MCF 10A (cell line): Measurements from ENCODE around the gene ATP6V0B. TPM values are rescaled to one million over a fixed set of nuclear protein-coding genes. Genes with fewer than 3 reads are reported as not detected.
A peak's percentile ranks its signal among the peaks of the same experiment; 100 is the strongest.

Source experiments
- BruUV-seq: library from RNA; stranded (reverse); fragments of 400-500 nt; replicated peaks from 2 replicates; lab custom pipeline; 2021; lab: Mats Ljungman, UMichigan
- CTCF ChIA-PET: fragments of 300-600 bp; sonication (Branson Sonifier 250); formaldehyde crosslinking; extraction: SDS; loops from one replicate; lab custom pipeline; 2021; ENCODE audit warnings: antibody characterized with exemption, inconsistent platforms; lab: Yijun Ruan, JAX
- POLR2A ChIA-PET: fragments of 300-600, 350-650 bp; sonication (Branson Sonifier 250); formaldehyde crosslinking; extraction: SDS; loops from one replicate; lab custom pipeline; 2020; ENCODE audit warnings: antibody characterized with exemption, inconsistent platforms; lab: Yijun Ruan, JAX
- DNase-seq: peaks from one replicate; pipeline ENCODE4 v3.0.0-alpha.2; 2018; ENCODE audit not compliant: unreplicated experiment
- H3K27ac Mint-ChIP-seq: one replicate; pipeline ENCODE4 v1.8.0; 2022; ENCODE audit warnings: mild to moderate bottlenecking, low read depth, mixed read lengths; ENCODE audit not compliant: unreplicated experiment
- H3K27me3 Mint-ChIP-seq: one replicate; pipeline ENCODE4 v1.8.0; 2022; ENCODE audit warnings: mixed read lengths; ENCODE audit not compliant: insufficient read depth, unreplicated experiment
- H3K36me3 Mint-ChIP-seq: one replicate; pipeline ENCODE4 v1.8.0; 2022; ENCODE audit warnings: mild to moderate bottlenecking, moderate library complexity, mixed read lengths; ENCODE audit not compliant: insufficient read depth, unreplicated experiment
- H3K4me1 Mint-ChIP-seq: one replicate; pipeline ENCODE4 v1.8.0; 2022; ENCODE audit warnings: mixed read lengths; ENCODE audit not compliant: insufficient read depth, unreplicated experiment
- H3K4me3 Mint-ChIP-seq: one replicate; pipeline ENCODE4 v1.8.0; 2022; ENCODE audit warnings: mild to moderate bottlenecking, moderate library complexity, mixed read lengths; ENCODE audit not compliant: unreplicated experiment
- H3K9me3 Mint-ChIP-seq: one replicate; pipeline ENCODE4 v1.8.0; 2022; ENCODE audit warnings: mixed read lengths; ENCODE audit not compliant: unreplicated experiment
- intact Hi-C: fragments of 100-400 bp; cut with micrococcal nuclease; formaldehyde crosslinking; loops from 2 replicates; pipeline ENCODE4 v1.14.1; 2022
- total RNA-seq: library from RNA; stranded (reverse); gene quantifications from 2 replicates; pipeline ENCODE4 v1.2.3, GENCODE V29; 2022
- TF ChIP-seq, protein P1 (sequence below): fragments of 200-600 bp; IDR thresholded peaks from one replicate; pipeline ENCODE4 v1.8.0; 2022; ENCODE audit warnings: antibody characterized with exemption, mild to moderate bottlenecking; ENCODE audit not compliant: unreplicated experiment

Gene ATP6V0B
- total RNA-seq, 1 experiment from 2014 or later = 120 TPM

DNA sequence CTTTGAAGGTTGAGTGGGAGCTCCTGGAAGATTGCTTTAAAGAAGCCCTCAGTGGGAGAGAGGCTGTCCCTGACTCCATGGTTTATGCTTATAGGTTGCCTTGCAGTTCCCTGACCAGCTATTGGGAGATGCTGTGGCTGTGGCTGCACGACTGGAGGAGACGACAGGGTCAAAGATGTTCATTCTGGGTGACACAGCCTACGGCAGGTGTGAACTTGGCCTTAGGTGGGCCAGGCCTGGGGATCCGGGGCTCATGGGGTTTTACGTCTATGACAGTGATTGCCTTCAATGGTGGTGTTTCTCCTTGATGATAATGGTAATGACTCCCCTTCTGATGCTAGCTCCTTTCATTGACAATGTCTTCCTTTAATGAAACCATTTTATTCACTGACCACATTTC, 4.3 kb upstream of the ATP6V0B start:
- peak overlapping the region; percentile 98 for H3K4me3 Mint-ChIP-seq
- H3K27ac Mint-ChIP-seq = peak overlapping the region; percentile 74
- H3K4me1 Mint-ChIP-seq = peaks cover 10% of the 10 kb centered on the region
- POLR2A ChIA-PET = interaction anchor here (0.6 to 3.9 kb wide), 5 partner anchors 9 to 321 kb away, joined by 3 to 28 read pairs (median 5); partner anchors contain the start of genes IPO13, KDM4A and ST3GAL3
- intact Hi-C loops = no loop called here
- no TSS peak for BruUV-seq
- peaks cover 12% of the 10 kb centered on the region for H3K36me3 Mint-ChIP-seq
- CTCF ChIA-PET = interaction anchor here (0.8 to 1.9 kb wide), 6 partner anchors 22 to 66 kb away, joined by 3 to 8 read pairs (median 4); partner anchors contain the start of gene IPO13
- no peak for DNase-seq
- TF ChIP-seq, protein P1, sequence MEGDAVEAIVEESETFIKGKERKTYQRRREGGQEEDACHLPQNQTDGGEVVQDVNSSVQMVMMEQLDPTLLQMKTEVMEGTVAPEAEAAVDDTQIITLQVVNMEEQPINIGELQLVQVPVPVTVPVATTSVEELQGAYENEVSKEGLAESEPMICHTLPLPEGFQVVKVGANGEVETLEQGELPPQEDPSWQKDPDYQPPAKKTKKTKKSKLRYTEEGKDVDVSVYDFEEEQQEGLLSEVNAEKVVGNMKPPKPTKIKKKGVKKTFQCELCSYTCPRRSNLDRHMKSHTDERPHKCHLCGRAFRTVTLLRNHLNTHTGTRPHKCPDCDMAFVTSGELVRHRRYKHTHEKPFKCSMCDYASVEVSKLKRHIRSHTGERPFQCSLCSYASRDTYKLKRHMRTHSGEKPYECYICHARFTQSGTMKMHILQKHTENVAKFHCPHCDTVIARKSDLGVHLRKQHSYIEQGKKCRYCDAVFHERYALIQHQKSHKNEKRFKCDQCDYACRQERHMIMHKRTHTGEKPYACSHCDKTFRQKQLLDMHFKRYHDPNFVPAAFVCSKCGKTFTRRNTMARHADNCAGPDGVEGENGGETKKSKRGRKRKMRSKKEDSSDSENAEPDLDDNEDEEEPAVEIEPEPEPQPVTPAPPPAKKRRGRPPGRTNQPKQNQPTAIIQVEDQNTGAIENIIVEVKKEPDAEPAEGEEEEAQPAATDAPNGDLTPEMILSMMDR = no peak
- no peaks in the 10 kb centered on the region for H3K9me3 Mint-ChIP-seq
- no peaks in the 10 kb centered on the region for H3K27me3 Mint-ChIP-seq

DNA sequence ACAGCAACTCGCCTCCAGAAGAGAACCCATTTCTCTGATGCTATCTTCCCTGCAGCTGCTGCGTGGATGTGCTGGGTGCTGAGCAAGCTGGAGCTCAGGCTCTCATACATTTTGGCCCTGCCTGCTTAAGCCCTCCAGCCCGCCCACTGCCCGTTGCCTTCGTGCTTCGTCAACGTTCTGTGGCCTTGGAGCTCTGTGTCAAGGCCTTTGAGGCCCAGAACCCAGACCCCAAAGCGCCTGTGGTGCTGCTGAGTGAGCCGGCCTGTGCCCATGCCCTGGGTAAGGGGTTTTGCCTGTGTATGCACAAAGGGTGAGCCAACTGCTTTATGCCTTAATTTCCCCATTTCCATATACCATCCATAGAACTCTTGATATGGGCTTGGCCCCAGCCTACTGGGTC, 3.8 kb upstream of the ATP6V0B start:
- H3K27ac Mint-ChIP-seq = no peak overlapping the region

DNA sequence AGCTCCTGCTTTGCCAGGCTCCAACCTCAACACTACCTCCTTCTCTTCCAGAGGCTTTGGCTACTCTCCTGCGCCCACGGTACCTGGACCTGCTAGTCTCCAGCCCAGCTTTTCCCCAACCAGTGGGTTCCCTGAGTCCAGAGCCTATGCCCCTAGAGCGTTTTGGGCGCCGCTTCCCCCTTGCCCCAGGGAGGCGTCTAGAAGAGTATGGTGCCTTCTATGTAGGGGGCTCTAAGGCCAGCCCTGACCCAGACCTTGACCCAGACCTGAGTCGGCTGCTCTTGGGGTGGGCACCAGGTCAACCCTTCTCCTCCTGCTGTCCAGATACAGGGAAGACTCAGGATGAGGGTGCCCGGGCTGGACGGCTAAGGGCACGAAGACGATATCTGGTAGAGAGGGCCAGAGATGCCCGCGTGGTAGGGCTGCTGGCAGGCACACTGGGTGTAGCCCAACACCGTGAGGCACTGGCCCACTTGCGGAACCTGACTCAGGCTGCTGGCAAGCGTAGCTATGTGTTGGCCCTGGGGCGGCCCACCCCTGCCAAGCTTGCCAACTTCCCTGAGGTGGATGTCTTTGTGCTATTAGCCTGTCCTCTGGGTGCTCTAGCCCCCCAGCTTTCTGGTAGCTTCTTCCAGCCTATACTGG, 3.3 kb upstream of the ATP6V0B start:
- POLR2A ChIA-PET = interaction anchor here (1.0 to 3.9 kb wide), 2 partner anchors 24 to 322 kb away, joined by 4 to 28 read pairs; partner anchors contain the start of genes IPO13 and KDM4A
- CTCF ChIA-PET = interaction anchor here (0.9 to 2.6 kb wide), 6 partner anchors 23 to 208 kb away, joined by 3 to 9 read pairs (median 6); no protein-coding TSS in a partner anchor
- peaks cover 11% of the 10 kb centered on the region for H3K4me1 Mint-ChIP-seq
- H3K27ac Mint-ChIP-seq = no peak overlapping the region
- TF ChIP-seq, protein P1 = no peak
- no TSS peak for BruUV-seq
- H3K9me3 Mint-ChIP-seq = no peaks in the 10 kb centered on the region
- peaks cover 16% of the 10 kb centered on the region for H3K36me3 Mint-ChIP-seq
- H3K27me3 Mint-ChIP-seq = no peaks in the 10 kb centered on the region
- H3K4me3 Mint-ChIP-seq = peak overlapping the region; percentile 98
- no peak for DNase-seq
- intact Hi-C loops = no loop called here

More for the DNA sequence above, 3.8 kb upstream of the ATP6V0B start:
- intact Hi-C loops = no loop called here
- ChIA-PET CTCF (interaction anchor here (0.9 to 2.6 kb wide), 6 partner anchors 23 to 207 kb away, joined by 3 to 8 read pairs (median 5); partner anchors contain the start of gene IPO13), POLR2A (interaction anchor here (0.6 to 3.9 kb wide), 5 partner anchors 9 to 321 kb away, joined by 3 to 28 read pairs (median 5); partner anchors contain the start of genes IPO13, KDM4A and ST3GAL3)
- Mint-ChIP-seq H3K9me3 (no peaks in the 10 kb centered on the region), H3K36me3 (peaks cover 12% of the 10 kb centered on the region), H3K27me3 (no peaks in the 10 kb centered on the region), H3K4me3 (peak overlapping the region; percentile 98), H3K4me1 (peaks cover 10% of the 10 kb centered on the region)
- no peak for DNase-seq
- TF ChIP-seq, protein P1 = no peak
- BruUV-seq = no TSS peak

DNA sequence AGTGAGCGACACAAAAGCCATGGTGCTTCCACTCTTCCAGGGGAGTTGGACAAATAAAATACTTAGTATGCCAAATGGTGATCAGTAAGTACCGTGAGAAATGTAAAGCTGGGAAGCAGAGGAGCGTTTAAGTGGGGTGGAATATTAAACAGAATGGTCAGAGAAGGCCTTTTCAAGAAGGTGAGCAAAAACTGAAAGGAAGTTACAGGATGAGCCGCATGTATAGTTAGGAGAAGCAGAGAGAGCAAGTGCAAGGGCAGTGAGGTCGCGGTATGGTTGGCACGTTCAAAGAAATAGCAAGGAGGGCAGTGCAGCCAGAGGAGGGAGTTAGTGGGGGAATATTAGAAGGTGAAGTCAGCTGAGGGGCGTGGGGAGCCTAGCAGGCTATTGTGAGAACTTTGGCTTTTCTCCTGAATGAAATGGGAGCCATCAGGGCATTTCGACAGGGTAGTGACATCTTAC, 748 bp upstream of the ATP6V0B start:
- DNase-seq = no peak
- POLR2A ChIA-PET = interaction anchor here (0.6 to 3.3 kb wide), 15 partner anchors 10 to 396 kb away, joined by 3 to 30 read pairs (median 4); partner anchors contain the start of genes CCDC24, IPO13, KDM4A and SLC6A9
- CTCF ChIA-PET = interaction anchor here (0.6 to 1.2 kb wide), 2 partner anchors 31 to 441 kb away, joined by 3 read pairs; no protein-coding TSS in a partner anchor
- H3K27me3 Mint-ChIP-seq = no peaks in the 10 kb centered on the region
- peaks cover 35% of the 10 kb centered on the region for H3K4me1 Mint-ChIP-seq
- TF ChIP-seq, protein P1 = no peak
- intact Hi-C loops = no loop called here
- H3K4me3 Mint-ChIP-seq = peak overlapping the region; percentile 94
- no TSS peak for BruUV-seq
- H3K36me3 Mint-ChIP-seq = peaks cover 29% of the 10 kb centered on the region
- no peaks in the 10 kb centered on the region for H3K9me3 Mint-ChIP-seq
- peak overlapping the region; percentile 94 for H3K27ac Mint-ChIP-seq
